Colonic mucosa (tissue), 4 donors: ENCODE data around the gene NLRP11. TPM values are rescaled to one million over a fixed set of nuclear protein-coding genes. Genes with fewer than 3 reads are reported as not detected.
"Not testable (repeated sequence)": the region's sequence is repeated elsewhere in the genome, so short reads cannot be mapped to it uniquely, and the experiment has no call there.

Experiments
- DNase-seq: peaks from one replicate; pipeline ENCODE4 v3.0.0-alpha.2; 2020
- H3K27ac ChIP-seq: fragments of 200-600 bp; one replicate; pipeline ENCODE4 v1.8.0; 2021
- H3K27me3 ChIP-seq: fragments of 200-600 bp; one replicate; pipeline ENCODE4 v1.8.0; 2021
- H3K36me3 ChIP-seq: fragments of 200-600 bp; one replicate; pipeline ENCODE4 v1.8.0; 2021
- H3K4me1 ChIP-seq: fragments of 200-600 bp; one replicate; pipeline ENCODE4 v1.8.0; 2021; ENCODE audit warnings: mild to moderate bottlenecking
- H3K4me3 ChIP-seq: fragments of 200-600 bp; one replicate; pipeline ENCODE4 v1.8.0; 2021
- H3K9ac ChIP-seq, 2 donors: one replicate each; pipeline ENCODE4 v1.7.0; 2013; ENCODE audit warnings: control low read depth in 2 of 2, low read depth in 2 of 2, low read length in 2 of 2
- H3K9me3 ChIP-seq: fragments of 200-600 bp; one replicate; pipeline ENCODE4 v1.8.0; 2021
- intact Hi-C: fragments of 100-400 bp; cut with DNase I; formaldehyde crosslinking; loops from one replicate; pipeline ENCODE4 v1.14.1; 2022
- total RNA-seq, 2 donors: library from RNA; stranded (reverse); fragmentation: NEBNext Ultra II Directional in 1 of 2; extraction: Animal tissue kit (Norgen Biotek cat#: 25700) in 1 of 2; gene quantifications; one replicate each; pipeline ENCODE4 v1.2.1, GENCODE V29; 2021
- TF ChIP-seq, protein P1 (sequence below): fragments of 200-600 bp; IDR thresholded peaks from one replicate; pipeline ENCODE4 v1.8.0; 2022; ENCODE audit warnings: antibody characterized with exemption, mild to moderate bottlenecking
- donor health status: healthy.
- donor health status: DM: no; HTN: no; CAD: no.
- donor health status: DM: no; HTN: no; CAD: no.

The NLRP11 gene
- total RNA-seq, 2 donors from 2014 or later: 0.07 TPM; not detected in 1

DNA sequence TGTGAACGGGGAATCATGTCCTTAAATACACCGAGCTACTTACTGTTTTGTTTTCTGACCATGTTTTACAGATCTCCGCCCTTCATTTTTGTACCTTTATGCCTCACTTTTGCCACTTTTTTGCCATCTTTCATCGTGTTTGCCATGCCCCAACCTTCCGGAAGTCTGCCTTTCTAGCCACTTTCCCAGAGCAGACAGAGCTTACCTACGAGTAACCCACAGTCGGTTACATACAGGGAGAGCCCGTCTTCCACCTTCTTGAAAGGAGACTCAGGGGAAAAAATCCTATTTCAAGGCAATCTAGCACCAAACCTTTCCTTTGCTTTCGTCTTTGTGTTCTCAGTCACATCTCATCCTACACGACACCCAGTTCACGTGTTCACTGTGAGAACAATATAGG lies 36.8 kb downstream of the NLRP11 start:
- Histone ChIP-seq H3K9ac (no peak overlapping the region), H3K4me1 (no peaks in the 10 kb centered on the region), H3K4me3 (no peak overlapping the region), H3K36me3 (no peaks in the 10 kb centered on the region), H3K27ac (no peak overlapping the region), H3K27me3 (no peaks in the 10 kb centered on the region), H3K9me3 (no peaks in the 10 kb centered on the region)
- no peak for DNase-seq
- TF ChIP-seq, protein P1, sequence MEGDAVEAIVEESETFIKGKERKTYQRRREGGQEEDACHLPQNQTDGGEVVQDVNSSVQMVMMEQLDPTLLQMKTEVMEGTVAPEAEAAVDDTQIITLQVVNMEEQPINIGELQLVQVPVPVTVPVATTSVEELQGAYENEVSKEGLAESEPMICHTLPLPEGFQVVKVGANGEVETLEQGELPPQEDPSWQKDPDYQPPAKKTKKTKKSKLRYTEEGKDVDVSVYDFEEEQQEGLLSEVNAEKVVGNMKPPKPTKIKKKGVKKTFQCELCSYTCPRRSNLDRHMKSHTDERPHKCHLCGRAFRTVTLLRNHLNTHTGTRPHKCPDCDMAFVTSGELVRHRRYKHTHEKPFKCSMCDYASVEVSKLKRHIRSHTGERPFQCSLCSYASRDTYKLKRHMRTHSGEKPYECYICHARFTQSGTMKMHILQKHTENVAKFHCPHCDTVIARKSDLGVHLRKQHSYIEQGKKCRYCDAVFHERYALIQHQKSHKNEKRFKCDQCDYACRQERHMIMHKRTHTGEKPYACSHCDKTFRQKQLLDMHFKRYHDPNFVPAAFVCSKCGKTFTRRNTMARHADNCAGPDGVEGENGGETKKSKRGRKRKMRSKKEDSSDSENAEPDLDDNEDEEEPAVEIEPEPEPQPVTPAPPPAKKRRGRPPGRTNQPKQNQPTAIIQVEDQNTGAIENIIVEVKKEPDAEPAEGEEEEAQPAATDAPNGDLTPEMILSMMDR: no peak
- intact Hi-C loops: no loop called here

DNA sequence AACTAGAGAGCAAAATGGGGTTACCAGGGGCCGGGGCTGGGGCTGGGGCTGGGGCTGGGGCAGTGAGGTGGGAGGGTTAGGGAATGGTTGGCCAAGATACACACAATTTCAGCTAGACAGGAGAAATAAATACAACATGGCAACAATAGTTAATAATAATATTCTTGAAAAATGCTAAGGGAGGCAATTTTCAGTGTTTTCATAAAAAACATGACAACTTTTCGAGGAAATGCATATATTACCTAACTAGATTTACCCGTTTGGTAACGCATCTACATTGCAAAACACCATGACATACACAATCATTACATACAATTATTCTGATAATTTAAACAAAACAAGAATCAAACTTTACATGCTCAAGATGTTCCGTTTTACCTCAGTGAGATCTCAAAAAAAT lies 50.7 kb downstream of the NLRP11 start:
- DNase-seq: no peak
- Histone ChIP-seq H3K4me1 (no peaks in the 10 kb centered on the region), H3K9me3 (no peaks in the 10 kb centered on the region), H3K9ac (no peak overlapping the region), H3K4me3 (no peak overlapping the region), H3K27ac (no peak overlapping the region), H3K27me3 (no peaks in the 10 kb centered on the region), H3K36me3 (no peaks in the 10 kb centered on the region)
- TF ChIP-seq, protein P1: no peak
- intact Hi-C loops: no loop called here

DNA sequence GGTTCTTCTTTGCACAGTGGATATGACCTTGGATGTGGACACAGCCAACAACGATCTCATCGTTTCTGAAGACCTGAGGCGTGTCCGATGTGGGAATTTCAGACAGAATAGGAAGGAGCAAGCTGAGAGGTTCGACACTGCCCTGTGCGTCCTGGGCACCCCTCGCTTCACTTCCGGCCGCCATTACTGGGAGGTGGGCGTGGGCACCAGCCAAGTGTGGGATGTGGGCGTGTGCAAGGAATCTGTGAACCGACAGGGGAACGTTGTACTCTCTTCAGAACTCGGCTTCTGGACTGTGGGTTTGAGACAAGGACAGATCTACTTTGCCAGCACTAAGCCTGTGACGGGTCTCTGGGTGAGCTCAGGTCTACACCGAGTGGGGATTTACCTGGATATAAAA lies 53.5 kb downstream of the NLRP11 start:
- Histone ChIP-seq H3K36me3 (no peaks in the 10 kb centered on the region), H3K9ac (no peak overlapping the region), H3K4me3 (no peak overlapping the region), H3K27ac (no peak overlapping the region), H3K4me1 (no peaks in the 10 kb centered on the region), H3K9me3 (no peaks in the 10 kb centered on the region), H3K27me3 (no peaks in the 10 kb centered on the region)
- no peak for DNase-seq
- TF ChIP-seq, protein P1: no peak
- intact Hi-C loops: no loop called here

DNA sequence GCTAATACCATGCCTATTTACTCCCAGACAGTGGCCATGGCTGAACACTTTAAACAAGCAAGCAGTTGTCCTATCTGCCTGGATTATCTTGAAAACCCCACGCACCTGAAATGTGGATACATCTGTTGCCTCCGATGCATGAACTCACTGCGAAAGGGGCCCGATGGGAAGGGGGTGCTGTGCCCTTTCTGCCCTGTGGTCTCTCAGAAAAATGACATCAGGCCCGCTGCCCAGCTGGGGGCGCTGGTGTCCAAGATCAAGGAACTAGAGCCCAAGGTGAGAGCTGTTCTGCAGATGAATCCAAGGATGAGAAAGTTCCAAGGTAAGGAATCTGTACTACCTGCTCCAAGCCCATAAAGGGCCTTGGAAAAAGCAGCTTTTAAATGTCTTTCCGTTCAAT lies 54.3 kb downstream of the NLRP11 start:
- no peaks in the 10 kb centered on the region for H3K27me3 ChIP-seq
- no peak overlapping the region for H3K9ac ChIP-seq
- intact Hi-C loops: no loop called here
- H3K36me3 ChIP-seq: no peaks in the 10 kb centered on the region
- H3K4me3 ChIP-seq: no peak overlapping the region
- no peaks in the 10 kb centered on the region for H3K4me1 ChIP-seq
- TF ChIP-seq, protein P1: no peak
- no peaks in the 10 kb centered on the region for H3K9me3 ChIP-seq
- DNase-seq: no peak
- H3K27ac ChIP-seq: no peak overlapping the region

DNA sequence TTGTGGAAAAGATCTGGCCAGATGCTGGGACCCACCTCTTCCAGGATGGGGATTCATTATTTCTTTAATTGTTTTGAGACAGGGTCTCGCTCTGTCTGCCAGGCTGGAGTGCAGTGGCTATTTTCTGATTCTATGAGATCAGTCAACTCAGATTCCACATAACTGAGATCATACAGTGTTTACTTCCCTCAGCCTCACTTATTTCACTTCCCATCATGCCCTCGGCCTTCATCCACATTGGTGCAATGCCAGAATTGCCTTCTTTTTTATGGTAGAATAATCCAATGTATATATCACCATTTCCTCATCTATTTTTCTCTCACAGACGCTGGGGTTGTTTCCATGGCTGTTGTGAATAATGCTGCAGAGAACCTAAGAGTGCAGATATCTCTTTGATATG lies 62.2 kb downstream of the NLRP11 start:
- H3K27ac ChIP-seq, H3K4me3 ChIP-seq, H3K27me3 ChIP-seq, intact Hi-C loops, H3K9me3 ChIP-seq, H3K9ac ChIP-seq, H3K36me3 ChIP-seq, H3K4me1 ChIP-seq, DNase-seq: not testable (repeated sequence)

DNA sequence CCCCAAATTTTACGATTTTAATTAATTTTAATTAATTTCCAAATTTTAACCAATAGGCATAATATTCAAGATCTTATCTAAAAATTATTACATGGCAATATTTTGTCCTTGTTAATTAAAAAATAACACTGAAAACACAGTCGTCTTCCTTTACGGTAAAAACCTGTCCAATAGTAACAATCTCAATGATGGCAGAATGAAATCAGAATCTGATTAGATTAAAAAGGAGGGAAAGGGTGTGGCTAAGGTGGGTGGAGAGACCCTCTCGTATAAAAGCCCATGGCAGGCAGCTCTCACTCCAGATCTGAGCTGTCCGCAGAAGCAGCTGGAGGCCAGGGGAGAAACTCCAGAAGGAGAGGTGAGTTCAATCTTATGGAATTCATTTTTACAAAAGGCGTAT lies 63.0 kb downstream of the NLRP11 start, which contains the start of gene RFPL4AL1:
TSS of gene RFPL4AL1 (plus strand) at position 301 of the 400 bp plus-strand sequence. CDS start 2,687 bp downstream, outside the sequence.
- H3K9me3 ChIP-seq, intact Hi-C loops, H3K27ac ChIP-seq, H3K9ac ChIP-seq, H3K4me1 ChIP-seq, H3K27me3 ChIP-seq, H3K36me3 ChIP-seq, H3K4me3 ChIP-seq, DNase-seq: not testable (repeated sequence)

DNA sequence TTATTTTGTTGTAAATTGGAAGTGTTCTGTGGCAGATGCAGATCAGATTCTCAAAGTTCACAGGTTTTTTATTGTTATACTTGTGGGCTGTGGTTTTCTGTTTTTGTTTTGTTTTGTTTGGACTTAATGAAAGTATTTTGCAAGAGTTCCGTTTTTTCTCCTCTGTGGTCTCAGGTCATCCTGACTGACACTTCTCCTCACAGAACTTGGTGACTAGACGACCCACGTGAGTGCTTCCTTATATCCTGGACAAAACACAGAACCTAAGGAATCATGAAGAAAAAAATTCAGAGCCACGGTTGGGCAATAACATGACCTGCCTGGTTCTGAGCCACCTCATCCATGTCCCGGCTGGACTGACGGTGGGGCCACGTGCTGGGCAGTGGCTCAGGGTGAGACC lies 65.3 kb downstream of the NLRP11 start:
- H3K27ac ChIP-seq: no peak overlapping the region
- no peak overlapping the region for H3K4me3 ChIP-seq
- H3K27me3 ChIP-seq: no peaks in the 10 kb centered on the region
- no peak for DNase-seq
- H3K36me3 ChIP-seq: no peaks in the 10 kb centered on the region
- H3K4me1 ChIP-seq: no peaks in the 10 kb centered on the region
- TF ChIP-seq, protein P1: no peak
- no peak overlapping the region for H3K9ac ChIP-seq
- no peaks in the 10 kb centered on the region for H3K9me3 ChIP-seq
- intact Hi-C loops: no loop called here

DNA sequence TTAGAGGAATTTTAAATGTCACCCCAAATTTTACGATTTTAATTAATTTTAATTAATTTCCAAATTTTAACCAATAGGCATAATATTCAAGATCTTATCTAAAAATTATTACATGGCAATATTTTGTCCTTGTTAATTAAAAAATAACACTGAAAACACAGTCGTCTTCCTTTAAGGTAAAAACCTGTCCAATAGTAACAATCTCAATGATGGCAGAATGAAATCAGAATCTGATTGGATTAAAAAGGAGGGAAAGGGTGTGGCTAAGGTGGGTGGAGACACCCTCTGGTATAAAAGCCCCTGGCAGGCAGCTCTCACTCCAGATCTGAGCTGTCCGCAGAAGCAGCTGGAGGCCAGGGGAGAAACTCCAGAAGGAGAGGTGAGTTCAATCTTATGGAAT lies 73.0 kb downstream of the NLRP11 start, which contains the start of gene RFPL4A:
TSS of gene RFPL4A (plus strand) at position 301 of the 400 bp plus-strand sequence. CDS start 2,704 bp downstream, outside the sequence.
- H3K4me3 ChIP-seq, H3K4me1 ChIP-seq, intact Hi-C loops, H3K9me3 ChIP-seq, H3K36me3 ChIP-seq, H3K27ac ChIP-seq, H3K9ac ChIP-seq, H3K27me3 ChIP-seq, DNase-seq: not testable (repeated sequence)

DNA sequence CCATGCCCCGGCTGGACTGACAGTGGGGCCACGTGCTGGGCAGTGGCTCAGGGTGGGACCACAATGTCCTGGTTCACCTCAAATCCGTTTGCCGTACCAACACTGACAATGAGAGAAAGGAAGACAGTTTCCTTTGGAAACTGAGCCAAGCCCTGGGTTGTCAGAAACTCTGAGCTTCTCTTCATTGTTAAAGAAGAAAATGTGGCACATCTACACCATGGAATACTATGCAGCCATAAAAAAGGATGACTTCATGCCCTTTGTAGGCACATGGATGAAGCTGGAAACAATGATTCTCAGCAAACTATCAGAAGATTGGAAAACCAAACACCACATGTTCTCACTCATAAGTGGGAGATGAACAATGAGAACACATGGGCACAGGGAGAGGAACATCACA lies 75.0 kb downstream of the NLRP11 start:
- H3K27ac ChIP-seq, DNase-seq, H3K36me3 ChIP-seq, H3K4me1 ChIP-seq, H3K9ac ChIP-seq, intact Hi-C loops, H3K27me3 ChIP-seq, H3K9me3 ChIP-seq, H3K4me3 ChIP-seq: not testable (repeated sequence)
